ENCODE data around the gene SPACA7.

The SPACA7 gene

DNA sequence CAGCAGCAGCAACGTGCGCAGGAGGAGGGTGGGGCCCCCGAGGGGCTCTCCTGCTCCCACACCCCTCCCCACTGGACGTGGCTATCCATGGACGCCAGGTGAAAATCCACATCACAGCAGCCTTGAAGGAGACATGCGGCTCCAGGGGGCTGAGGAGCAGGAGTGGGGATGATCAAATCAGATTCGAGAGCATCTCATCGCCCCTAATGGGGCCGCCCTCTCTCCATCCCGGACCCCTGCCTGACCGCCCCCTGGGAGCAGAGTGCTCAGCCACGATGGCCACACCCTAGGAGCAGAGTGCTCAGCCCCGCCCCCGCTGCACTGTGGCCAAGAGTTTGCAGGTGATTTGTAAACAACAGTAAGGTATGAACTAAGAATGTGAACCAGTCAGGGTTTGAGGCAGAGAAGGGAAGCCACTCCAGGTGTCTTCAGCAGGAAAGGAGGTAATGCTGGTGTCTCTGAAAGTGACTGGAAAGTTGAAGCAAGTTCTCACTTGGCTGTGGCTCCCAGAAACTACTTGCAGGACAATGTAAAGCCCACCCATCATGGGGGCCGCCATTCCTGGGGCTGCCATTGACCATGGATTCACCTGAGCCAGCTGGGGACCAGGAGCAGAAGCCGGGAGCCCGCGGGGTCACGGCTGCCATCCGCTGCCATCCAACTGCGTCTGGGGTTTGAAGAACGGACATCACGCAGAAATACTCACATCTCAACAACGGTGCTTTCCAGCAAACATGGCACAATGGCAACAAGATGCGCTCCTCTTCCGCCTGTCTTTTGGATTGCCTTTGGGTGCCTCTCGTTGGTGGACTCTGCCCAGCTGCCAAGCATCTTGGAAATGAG, 71.8 kb downstream of the SPACA7 start:
- DNase-seq (ENCODE audit: low read depth): no peak

- DNase-seq (ENCODE audit: low read depth): no peak
These were observed 72.7 kb downstream of the SPACA7 start for GRCh38 chr13:112448621-112449544.

GRCh38 chr13:112449545-112449930, 73.4 kb downstream of the SPACA7 start:
- no peak for DNase-seq (ENCODE audit: low read depth)

GRCh38 chr13:112450118-112450903, 74.2 kb downstream of the SPACA7 start:
- no peak for DNase-seq (ENCODE audit: low read depth)

DNA sequence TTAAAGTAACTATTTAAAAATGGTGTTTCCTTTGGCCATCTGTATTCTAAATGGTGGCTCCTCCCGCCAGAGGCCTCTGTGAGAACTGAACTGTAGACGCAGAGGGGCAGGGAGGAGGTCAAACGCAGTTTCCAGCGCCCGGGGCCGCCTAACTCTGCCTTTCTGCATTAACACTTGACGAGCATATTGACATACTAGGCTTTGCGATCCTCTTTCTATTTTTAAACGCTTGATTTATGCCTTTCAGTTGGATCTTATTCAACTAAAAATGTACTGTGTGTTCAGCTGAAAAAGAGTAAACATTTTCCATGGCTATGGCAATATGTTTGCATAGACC, 74.7 kb downstream of the SPACA7 start:
- DNase-seq (ENCODE audit: low read depth): no peak

DNA sequence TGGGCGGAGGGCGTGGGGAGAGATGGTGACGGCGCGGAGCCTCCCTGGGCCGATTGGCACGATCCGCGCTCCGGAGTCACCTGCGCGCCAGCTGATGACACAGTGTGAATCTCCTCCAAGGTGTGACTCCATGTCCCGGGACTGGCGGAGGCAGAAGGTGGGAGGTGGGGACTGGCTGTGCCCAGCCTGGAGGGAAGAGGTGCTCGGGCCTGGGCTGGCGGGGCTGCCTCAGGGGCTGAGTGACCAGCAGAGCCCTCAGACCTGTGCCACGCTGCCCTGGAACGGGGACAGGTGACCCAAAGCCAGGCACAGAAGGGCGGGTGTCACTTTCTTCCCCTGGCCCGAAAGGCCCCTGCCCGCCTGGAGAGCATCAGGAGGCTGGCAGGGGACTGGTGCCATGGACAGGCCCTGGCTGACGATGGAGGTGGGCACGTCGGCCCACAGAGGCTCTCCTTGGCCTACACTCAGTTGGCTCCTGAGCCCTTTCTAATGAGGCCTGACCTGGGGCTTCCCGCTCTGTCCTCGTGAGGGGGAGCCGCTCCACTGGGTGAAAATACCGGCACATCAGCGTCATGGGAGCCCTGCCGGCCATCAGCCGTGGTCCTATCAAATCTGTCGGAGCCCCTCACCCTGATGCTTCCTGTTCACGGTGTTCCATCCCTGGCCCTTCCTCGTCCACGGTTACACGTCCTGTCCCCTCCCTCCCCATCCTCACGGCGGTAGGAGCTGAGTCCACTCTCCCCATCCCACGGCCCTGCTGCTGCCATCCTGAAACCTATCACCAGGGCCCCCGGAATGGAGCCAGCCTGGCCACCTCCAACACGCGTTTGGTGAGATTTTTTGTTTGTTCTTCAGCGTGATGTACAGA, 75.6 kb downstream of the SPACA7 start:
- no peak for DNase-seq (ENCODE audit: low read depth)

- DNase-seq (ENCODE audit: low read depth): no peak
These were observed 76.4 kb downstream of the SPACA7 start for GRCh38 chr13:112452380-112453206.

DNA sequence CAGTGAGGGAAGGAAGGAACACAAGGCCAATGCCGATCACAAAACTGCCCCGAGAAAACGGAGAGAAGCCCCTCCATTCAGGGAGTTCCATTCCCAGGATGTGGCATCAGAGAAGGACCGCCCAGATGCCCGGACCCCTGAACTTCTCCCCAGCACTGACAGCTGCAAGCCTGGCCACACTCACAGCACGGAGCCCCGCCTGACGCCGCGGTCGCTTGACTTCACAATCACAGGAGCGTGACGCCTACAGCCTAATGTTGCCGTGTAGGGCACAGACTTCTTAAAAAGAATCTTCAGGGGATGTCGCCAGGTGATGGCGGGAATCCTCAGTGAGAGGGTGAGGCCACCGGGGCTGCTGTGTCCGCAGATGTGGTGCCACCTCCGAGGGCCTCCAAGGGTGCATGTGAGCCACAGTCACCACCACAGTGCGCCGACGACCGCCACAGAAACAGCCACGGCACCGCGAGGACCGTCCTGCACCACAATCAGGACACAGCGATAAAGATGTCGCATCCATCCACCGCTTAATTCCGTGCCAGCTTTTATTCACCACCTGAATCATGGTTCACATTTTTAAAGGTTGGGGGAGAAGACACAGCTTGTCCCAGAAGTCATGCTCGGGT, 77.2 kb downstream of the SPACA7 start:
- DNase-seq (ENCODE audit: low read depth): no peak

DNA sequence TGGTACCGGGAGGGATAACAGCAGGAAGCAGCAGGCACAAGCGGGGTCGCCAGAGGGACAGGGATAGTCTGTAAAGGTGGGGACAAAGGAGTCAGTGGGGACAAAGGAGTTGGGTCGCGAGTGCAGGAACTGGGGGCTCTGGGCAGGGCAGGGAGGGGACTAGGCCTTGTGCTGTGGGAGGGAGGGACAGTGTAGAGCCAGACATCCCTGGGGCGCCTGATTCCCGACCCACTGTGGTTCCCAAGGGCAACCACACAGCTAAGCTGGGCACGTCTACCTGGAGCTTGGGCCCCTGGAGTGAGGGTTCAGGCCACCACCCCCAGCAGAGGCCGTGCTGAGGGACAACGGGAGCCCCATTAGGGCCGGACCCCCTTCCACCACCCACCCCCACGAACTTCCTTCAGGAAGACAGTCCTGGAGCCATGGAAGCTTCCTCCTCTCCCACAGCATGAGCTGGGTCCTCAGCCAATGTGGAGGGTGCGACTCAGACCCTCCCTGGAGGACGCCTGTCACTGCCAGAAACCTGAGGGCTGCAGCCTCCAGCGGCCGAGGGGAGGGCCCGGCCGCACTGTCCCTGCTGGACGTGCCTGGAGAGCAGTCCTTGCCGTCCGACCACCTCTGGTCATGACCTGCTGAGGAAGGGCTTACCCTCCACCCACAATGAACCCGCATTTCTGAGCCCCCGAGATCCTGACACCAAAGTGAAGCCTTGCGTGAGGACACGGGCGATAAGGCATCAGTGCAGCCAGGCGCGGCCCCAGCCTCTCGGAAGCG, 77.9 kb downstream of the SPACA7 start:
- DNase-seq (ENCODE audit: low read depth): no peak

GRCh38 chr13:112454648-112455334, 78.6 kb downstream of the SPACA7 start:
- no peak for DNase-seq (ENCODE audit: low read depth)

DNA sequence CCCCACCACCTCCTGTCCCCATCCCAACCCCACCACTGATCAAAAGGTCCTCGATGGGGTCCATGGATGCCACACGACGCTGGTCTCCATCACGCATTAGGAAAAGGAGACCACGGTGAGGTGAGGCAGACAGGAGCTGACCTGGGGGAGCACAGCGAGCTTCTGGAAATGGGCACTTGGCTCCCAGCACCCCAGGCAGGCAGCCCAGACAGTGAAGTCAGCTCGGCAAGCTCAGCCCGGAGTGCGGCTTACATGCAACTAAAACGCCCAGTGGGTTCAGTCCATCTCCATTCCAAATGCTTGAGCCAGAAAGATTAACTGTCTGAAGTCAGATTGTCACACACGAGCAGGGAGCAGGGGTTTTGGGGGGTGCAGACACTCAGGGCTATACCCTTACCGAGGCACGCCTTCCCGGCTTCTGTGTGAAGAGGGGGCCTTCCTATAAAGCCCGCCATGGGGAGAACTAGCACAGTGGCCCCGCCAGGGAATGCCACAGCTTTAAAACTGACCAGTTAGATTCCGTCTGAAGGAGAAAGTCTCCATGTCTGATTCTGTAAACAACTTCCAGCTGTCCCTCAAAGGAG, 79.4 kb downstream of the SPACA7 start:
- no peak for DNase-seq (ENCODE audit: low read depth)

DNA sequence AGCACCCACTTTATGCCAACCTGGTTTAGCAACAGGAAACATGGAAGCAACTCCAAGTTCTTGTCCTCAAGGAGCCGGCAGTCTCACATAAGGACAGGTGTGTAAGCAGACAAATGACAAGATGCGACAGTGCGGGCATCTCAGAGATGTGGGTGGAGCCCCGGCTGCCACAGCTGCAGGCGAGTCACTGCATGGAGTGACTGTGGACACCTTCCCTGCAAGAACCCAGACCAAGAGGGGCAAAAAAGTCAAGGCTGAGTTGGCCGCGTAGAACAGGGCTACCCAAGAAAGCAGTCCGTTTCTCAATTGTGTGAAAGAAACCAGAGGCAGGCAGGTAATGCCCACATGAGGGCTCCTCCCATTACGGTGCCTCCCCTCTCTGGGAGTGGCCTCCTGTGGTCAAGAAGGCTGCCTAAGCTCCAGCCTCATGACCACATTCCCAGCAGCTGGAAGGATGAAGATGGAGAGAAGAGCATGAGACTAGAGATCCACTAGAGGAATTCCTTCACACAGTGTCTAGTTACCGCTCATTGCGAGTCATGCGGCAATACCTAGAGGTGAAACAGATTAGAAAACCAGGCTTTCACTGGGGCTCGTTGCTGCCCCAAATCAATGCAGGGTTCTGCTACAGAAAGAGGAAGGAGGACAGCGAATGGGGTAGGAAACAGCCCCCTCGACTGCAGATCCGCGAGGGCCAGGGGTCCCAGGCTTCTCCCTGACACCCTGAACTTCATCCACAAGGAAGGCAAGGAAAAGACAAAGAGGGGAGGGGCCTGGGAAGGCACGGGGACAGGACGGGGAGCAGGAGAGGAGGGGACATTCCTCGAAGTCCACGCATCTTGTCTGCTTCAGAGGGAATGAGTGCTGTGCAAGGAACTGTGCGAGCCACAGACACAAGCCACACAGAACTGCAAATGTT, 80.2 kb downstream of the SPACA7 start:
- no peak for DNase-seq (ENCODE audit: low read depth)

- DNase-seq (ENCODE audit: low read depth): no peak
These were observed 80.9 kb downstream of the SPACA7 start for GRCh38 chr13:112457081-112457480.

GRCh38 chr13:112457485-112457884, 81.3 kb downstream of the SPACA7 start:
- DNase-seq (ENCODE audit: low read depth): no peak

GRCh38 chr13:112462408-112462807, 86.3 kb downstream of the SPACA7 start:
- DNase-seq (ENCODE audit: low read depth): no peak

DNA sequence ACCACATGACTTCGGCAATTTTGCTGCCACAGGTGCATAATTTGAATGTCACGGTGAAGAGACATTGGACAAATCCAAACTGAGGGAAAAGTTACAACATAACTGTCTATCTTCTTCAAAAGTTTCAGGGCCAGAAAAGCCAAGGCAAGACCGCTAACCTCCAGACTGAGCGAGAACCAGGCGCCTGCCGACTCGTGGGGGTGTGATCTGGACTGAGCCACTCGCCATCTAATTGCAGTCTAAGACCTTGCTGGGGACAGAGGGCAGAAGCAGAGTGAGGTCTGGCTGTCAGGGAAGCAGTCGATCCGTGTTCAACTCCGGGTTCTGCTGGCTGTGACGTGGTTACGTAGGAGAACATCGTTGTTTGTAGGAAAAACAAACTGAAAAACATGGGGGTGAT, 88.6 kb downstream of the SPACA7 start:
- DNase-seq (ENCODE audit: low read depth): no peak
